Fibroblast of the aortic adventitia (primary cell): Measurements from ENCODE around the gene RBBP8NL. TPM values are rescaled to one million over a fixed set of nuclear protein-coding genes. Genes with fewer than 3 reads are reported as not detected.

Experiments used
- DNase-seq: peaks from one replicate; pipeline ENCODE4 v3.0.0-alpha.2; 2010; ENCODE audit warnings: low read depth
- H3K4me3 ChIP-seq: 2 replicates; pipeline ENCODE4 v1.5.1; 2011; ENCODE audit warnings: low read depth, mild to moderate bottlenecking, control low read depth, low read length, moderate library complexity
- CTCF ChIP-seq: IDR thresholded peaks from 2 replicates; pipeline ENCODE4 v1.5.1; 2011; ENCODE audit warnings: mild to moderate bottlenecking, low read length, control low read depth, inconsistent platforms; ENCODE audit not compliant: insufficient read depth
- total RNA-seq: library from RNA; depleted of rRNA; stranded (reverse); fragments of >200 nt; gene quantifications from 2 replicates; pipeline ENCODE4 v1.2.3, GENCODE V29; 2012; ENCODE audit warnings: low replicate concordance

The RBBP8NL gene
- total RNA-seq, 1 donor: not detected

DNA sequence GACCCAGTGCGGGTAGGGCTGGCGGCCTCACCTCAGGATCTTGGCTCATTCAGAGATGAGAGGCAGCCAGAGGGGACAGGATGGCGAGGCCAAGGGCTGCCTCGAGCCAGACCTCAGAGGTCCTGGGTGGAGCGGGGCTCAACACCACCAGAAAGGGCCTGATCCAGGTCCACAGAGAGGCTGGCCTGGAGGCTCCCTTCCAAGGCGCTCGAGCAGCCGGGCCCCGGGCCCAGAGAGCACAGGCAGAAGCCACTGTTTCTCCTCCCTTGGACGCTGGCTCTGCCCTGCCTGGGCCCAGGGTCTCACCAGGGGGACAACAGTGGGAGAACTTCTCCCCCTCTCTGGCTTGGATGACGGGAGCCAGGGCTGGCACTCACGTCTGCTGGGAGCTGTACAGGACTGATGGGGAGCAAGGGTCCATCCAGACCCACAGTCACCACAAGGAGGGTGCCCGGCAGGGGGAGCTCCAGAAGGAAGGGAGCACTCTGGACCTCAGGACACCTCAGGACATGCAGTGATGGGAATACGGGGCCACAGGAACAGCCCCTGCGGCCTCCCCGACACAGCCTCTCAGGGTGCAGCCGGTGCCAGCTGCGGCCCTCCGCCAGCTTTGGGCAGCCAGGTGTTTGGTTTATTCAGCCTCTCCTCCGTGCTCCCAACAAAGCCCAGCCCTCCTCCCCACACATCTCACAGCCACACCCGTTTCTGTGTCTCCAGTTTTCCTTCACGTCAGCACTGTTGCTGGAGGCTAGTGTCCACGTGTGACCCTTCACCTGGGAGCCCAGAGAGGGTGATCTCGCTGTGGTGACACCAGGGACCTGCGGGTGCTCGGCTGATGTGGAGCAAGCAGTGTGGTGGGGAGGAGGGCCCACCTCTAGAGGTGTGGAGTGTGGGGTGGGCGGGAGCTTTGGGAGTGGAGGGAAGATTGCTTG, 31.8 kb downstream of the RBBP8NL start:
- H3K4me3 ChIP-seq: no peak overlapping the region
- DNase-seq: no peak
- TF ChIP-seq CTCF: no peak

GRCh38 chr20:62394248-62395245, 32.8 kb downstream of the RBBP8NL start:
- DNase-seq: no peak
- no peak for TF ChIP-seq CTCF

DNA sequence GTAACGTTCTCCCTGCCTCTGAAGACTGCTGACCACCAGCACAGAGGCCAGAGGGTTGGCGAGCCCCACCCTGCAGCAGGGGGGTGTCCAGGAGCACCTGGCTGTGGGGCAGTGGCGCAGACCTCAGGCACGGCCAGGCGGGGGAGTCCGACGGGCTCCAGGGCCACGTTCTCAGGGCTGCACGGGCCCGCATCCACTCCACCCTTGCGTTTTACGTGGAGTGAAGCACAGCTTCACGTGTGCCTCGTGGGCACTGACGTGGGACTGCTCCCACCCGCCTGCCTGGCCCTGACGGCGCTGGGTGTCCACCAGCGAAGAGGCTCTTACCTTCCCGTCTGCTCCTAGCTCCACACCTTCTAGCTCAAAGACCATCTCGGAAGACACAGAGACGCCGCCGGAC, 33.5 kb downstream of the RBBP8NL start:
- no peak for TF ChIP-seq CTCF
- no peak overlapping the region for H3K4me3 ChIP-seq
- no peak for DNase-seq

More at GRCh38 chr20:62394248-62395245, 32.8 kb downstream of the RBBP8NL start:
- no peak overlapping the region for H3K4me3 ChIP-seq

DNA sequence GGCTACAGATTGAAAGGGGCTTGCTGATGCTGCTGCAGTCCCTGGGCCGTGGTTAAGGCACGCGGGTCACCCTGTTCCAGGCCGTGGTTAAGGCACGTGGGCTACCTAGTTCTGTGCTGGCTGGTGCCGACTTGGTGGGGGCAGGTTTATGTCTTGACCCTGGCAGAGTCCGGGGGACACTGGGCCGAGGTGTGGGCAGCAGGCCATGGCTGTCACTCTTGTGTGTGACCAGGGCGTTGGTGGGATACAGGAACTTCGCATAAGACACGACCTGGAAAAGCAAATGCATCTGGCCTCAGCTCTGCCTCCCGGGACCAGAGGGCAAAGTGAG, 34.0 kb downstream of the RBBP8NL start:
- no peak overlapping the region for H3K4me3 ChIP-seq
- DNase-seq: no peak
- no peak for TF ChIP-seq CTCF

GRCh38 chr20:62392621-62393334, 34.6 kb downstream of the RBBP8NL start:
- no peak for TF ChIP-seq CTCF
- DNase-seq: no peak
- no peak overlapping the region for H3K4me3 ChIP-seq

DNA sequence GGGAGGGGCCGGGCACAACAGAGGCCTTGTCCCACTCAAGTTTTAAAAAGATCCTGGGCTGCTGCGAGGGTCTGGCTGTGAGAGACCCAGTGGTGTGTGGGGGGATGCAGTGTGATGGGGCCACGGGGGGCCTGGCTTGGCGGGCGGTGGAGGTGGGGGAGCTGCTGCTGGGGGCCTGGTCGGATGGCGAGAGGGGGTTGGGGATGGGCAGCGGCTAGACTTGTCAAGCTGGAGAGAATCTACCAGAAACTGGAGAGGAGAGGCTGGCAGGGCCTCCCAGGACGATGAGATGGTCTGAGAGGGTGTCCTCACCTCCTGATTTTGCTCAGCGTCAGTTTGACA, 35.3 kb downstream of the RBBP8NL start:
- no peak overlapping the region for H3K4me3 ChIP-seq
- no peak for DNase-seq
- no peak for TF ChIP-seq CTCF
